Measurements from ENCODE around the gene ADAMTS8. TPM values are rescaled to one million over a fixed set of nuclear protein-coding genes. Genes with fewer than 3 reads are reported as not detected.

ADAMTS8 gene
- total RNA-seq, 1 donor, result not detected

GRCh38 chr11:130379276-130379675, 49.1 kb downstream of the ADAMTS8 start:
- Histone ChIP-seq H3K79me2 (ENCODE audit: insufficient read depth, low read length) (no peaks in the 10 kb centered on the region), H3K4me2 (ENCODE audit: insufficient read depth, low read length) (no peak overlapping the region), H3K4me1 (ENCODE audit: insufficient read depth, low read length) (peaks cover 13% of the 10 kb centered on the region), H3K27ac (ENCODE audit: low read depth, low read length) (no peak overlapping the region), H2AFZ (ENCODE audit: low read length) (no peak overlapping the region), H3K9me3 (ENCODE audit: low read depth, low read length) (no peaks in the 10 kb centered on the region), H3K4me3 (ENCODE audit: insufficient read depth, low read length) (no peak overlapping the region), H3K36me3 (ENCODE audit: insufficient read depth, low read length) (no peaks in the 10 kb centered on the region), H4K20me1 (ENCODE audit: insufficient read depth, low read length) (no peaks in the 10 kb centered on the region), H3K27me3 (ENCODE audit: insufficient read depth, low read length) (peaks cover 34% of the 10 kb centered on the region)
- TF ChIP-seq CTCF (IDR thresholded peaks at IDR 0.05; ENCODE audit: extremely low read depth, low read depth, low read length), result no peak
- no peak for DNase-seq (ENCODE audit: insufficient read length, low spot score, missing footprints)

- DNase-seq (ENCODE audit: insufficient read length, low spot score, missing footprints), result no peak
- Histone ChIP-seq H4K20me1 (ENCODE audit: insufficient read depth, low read length) (no peaks in the 10 kb centered on the region), H3K36me3 (ENCODE audit: insufficient read depth, low read length) (no peaks in the 10 kb centered on the region), H3K4me1 (ENCODE audit: insufficient read depth, low read length) (no peaks in the 10 kb centered on the region), H2AFZ (ENCODE audit: low read length) (no peak overlapping the region), H3K27me3 (ENCODE audit: insufficient read depth, low read length) (peaks cover 43% of the 10 kb centered on the region), H3K9me3 (ENCODE audit: low read depth, low read length) (no peaks in the 10 kb centered on the region), H3K27ac (ENCODE audit: low read depth, low read length) (no peak overlapping the region), H3K4me2 (ENCODE audit: insufficient read depth, low read length) (no peak overlapping the region), H3K4me3 (ENCODE audit: insufficient read depth, low read length) (no peak overlapping the region), H3K79me2 (ENCODE audit: insufficient read depth, low read length) (no peaks in the 10 kb centered on the region)
- TF ChIP-seq CTCF (IDR thresholded peaks at IDR 0.05; ENCODE audit: extremely low read depth, low read depth, low read length), result peak; percentile 18
These were observed 57.4 kb downstream of the ADAMTS8 start for GRCh38 chr11:130370845-130371590.

- Histone ChIP-seq H3K27ac (ENCODE audit: low read depth, low read length) (no peak overlapping the region), H3K4me3 (ENCODE audit: insufficient read depth, low read length) (no peak overlapping the region), H3K9me3 (ENCODE audit: low read depth, low read length) (no peaks in the 10 kb centered on the region), H3K4me1 (ENCODE audit: insufficient read depth, low read length) (no peaks in the 10 kb centered on the region), H2AFZ (ENCODE audit: low read length) (no peak overlapping the region), H3K36me3 (ENCODE audit: insufficient read depth, low read length) (no peaks in the 10 kb centered on the region), H3K79me2 (ENCODE audit: insufficient read depth, low read length) (no peaks in the 10 kb centered on the region), H3K4me2 (ENCODE audit: insufficient read depth, low read length) (no peak overlapping the region), H3K27me3 (ENCODE audit: insufficient read depth, low read length) (peaks cover 41% of the 10 kb centered on the region), H4K20me1 (ENCODE audit: insufficient read depth, low read length) (no peaks in the 10 kb centered on the region)
- no peak for DNase-seq (ENCODE audit: insufficient read length, low spot score, missing footprints)
- no peak for TF ChIP-seq CTCF (IDR thresholded peaks at IDR 0.05; ENCODE audit: extremely low read depth, low read depth, low read length)
These were observed 58.7 kb downstream of the ADAMTS8 start for GRCh38 chr11:130369713-130370112.

- Histone ChIP-seq H3K27ac (ENCODE audit: low read depth, low read length) (no peak overlapping the region), H3K4me1 (ENCODE audit: insufficient read depth, low read length) (no peaks in the 10 kb centered on the region), H3K79me2 (ENCODE audit: insufficient read depth, low read length) (no peaks in the 10 kb centered on the region), H2AFZ (ENCODE audit: low read length) (no peak overlapping the region), H3K4me2 (ENCODE audit: insufficient read depth, low read length) (no peak overlapping the region), H3K4me3 (ENCODE audit: insufficient read depth, low read length) (no peak overlapping the region), H3K36me3 (ENCODE audit: insufficient read depth, low read length) (no peaks in the 10 kb centered on the region), H4K20me1 (ENCODE audit: insufficient read depth, low read length) (no peaks in the 10 kb centered on the region), H3K27me3 (ENCODE audit: insufficient read depth, low read length) (peaks cover 42% of the 10 kb centered on the region), H3K9me3 (ENCODE audit: low read depth, low read length) (no peaks in the 10 kb centered on the region)
- TF ChIP-seq CTCF (IDR thresholded peaks at IDR 0.05; ENCODE audit: extremely low read depth, low read depth, low read length), result no peak
- no peak for DNase-seq (ENCODE audit: insufficient read length, low spot score, missing footprints)
These were observed 59.2 kb downstream of the ADAMTS8 start for GRCh38 chr11:130369141-130369691.

Data from osteoblast (primary cell).